HEK293T (cell line): ENCODE data around the gene RXRG.

ENCODE experiments used
- ARNT ChIP-seq: fragments of 450-650 bp; IDR thresholded peaks from 2 replicates; pipeline ENCODE4 v1.6.1; 2017; ENCODE audit warnings: mild to moderate bottlenecking
- BHLHE40 ChIP-seq: fragments of 450-650 bp; IDR thresholded peaks from 2 replicates; pipeline ENCODE4 v1.6.1; 2016; ENCODE audit warnings: mild to moderate bottlenecking, moderate library complexity, borderline replicate concordance
- FOXM1 ChIP-seq: fragments of 450-650 bp; IDR thresholded peaks from 2 replicates; pipeline ENCODE4 v1.6.1; 2017; ENCODE audit warnings: mild to moderate bottlenecking, borderline replicate concordance
- L3MBTL2 ChIP-seq: fragments of 450-650 bp; conservative IDR thresholded peaks from 2 replicates; pipeline ENCODE4 v1.6.1; 2016; ENCODE audit warnings: mild to moderate bottlenecking
- LEF1 ChIP-seq: fragments of 450-650 bp; IDR thresholded peaks from 2 replicates; pipeline ENCODE4 v1.6.1; 2017; ENCODE audit warnings: mild to moderate bottlenecking, borderline replicate concordance
- SP1 ChIP-seq: fragments of 450-650 bp; IDR thresholded peaks from 2 replicates; pipeline ENCODE4 v1.6.1; 2017
- SUZ12 ChIP-seq: fragments of 450-650 bp; IDR thresholded peaks from 2 replicates; pipeline ENCODE4 v1.6.1; 2016; ENCODE audit warnings: mild to moderate bottlenecking
- TF ChIP-seq, protein P1 (sequence below): fragments of 450-650 bp; IDR thresholded peaks from 2 replicates; pipeline ENCODE4 v1.6.1; 2016

DNA sequence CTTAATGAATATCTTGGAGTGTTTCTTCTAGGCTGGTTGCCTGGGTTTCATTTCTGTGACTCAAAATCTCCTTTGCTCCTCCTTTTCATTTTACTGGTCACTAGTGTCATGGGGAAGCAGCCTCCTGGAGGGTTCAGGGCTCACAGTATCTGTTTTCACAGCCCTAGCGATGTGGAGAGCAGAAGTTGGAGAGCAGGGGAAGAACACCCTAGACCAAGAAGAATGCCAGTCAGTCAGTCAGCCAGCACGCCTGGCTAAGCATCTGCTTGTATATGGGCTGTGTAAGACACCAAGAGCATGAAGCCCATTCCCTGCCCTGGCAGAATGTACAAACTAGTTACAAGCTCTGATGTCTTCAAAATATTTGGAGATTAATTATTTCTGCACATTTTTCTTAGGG is 7.9 kb downstream of the RXRG start:
- TF ChIP-seq FOXM1 (no peak), BHLHE40 (no peak), SUZ12 (no peak), ARNT (no peak), L3MBTL2 (no peak), SP1 (no peak), LEF1 (no peak)
- TF ChIP-seq, protein P1, sequence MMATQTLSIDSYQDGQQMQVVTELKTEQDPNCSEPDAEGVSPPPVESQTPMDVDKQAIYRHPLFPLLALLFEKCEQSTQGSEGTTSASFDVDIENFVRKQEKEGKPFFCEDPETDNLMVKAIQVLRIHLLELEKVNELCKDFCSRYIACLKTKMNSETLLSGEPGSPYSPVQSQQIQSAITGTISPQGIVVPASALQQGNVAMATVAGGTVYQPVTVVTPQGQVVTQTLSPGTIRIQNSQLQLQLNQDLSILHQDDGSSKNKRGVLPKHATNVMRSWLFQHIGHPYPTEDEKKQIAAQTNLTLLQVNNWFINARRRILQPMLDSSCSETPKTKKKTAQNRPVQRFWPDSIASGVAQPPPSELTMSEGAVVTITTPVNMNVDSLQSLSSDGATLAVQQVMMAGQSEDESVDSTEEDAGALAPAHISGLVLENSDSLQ = no peak
